NB4 (cell line): ENCODE measurements around the gene WASF3.

Source experiments
- DNase-seq: peaks from one replicate; pipeline ENCODE4 v3.0.0; 2010; ENCODE audit warnings: low read depth
- H3K4me3 ChIP-seq: one replicate; pipeline ENCODE4 v1.5.1; 2011; ENCODE audit warnings: mild to moderate bottlenecking, low read depth, low read length, moderate library complexity
- CTCF ChIP-seq: IDR thresholded peaks from one replicate; pipeline ENCODE4 v1.5.1; 2012; ENCODE audit warnings: low read depth, low read length
- MYC ChIP-seq: IDR thresholded peaks from 2 replicates; pipeline ENCODE4 v1.6.1; 2011; ENCODE audit warnings: low read depth, low read length
- POLR2A ChIP-seq: IDR thresholded peaks from 2 replicates; pipeline ENCODE4 v1.6.1; 2011; ENCODE audit warnings: mild to moderate bottlenecking; ENCODE audit not compliant: insufficient read length; ENCODE audit errors: extremely low read depth
- TF ChIP-seq, protein P1 (sequence below): IDR thresholded peaks from 2 replicates; pipeline ENCODE4 v1.6.1; 2011; ENCODE audit warnings: low read depth, low read length

The WASF3 gene

DNA sequence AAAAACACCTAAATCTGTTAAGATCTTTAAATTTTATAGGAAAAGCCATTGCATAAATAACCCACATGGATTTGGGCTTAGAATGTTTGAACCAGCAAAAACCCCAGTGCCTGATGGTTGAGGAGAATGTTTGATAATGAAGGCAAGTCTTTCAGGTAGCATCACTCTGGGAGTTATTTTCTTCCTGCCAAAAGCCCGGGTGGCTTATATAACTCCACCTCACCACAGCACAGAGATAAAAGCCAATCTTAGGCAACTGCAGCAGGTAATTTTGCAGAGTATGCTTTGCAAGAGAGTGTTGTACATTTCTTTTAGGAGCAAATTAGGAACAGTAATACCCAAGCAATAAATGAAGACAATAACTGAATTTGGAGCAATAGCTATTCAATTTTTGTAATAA, 7.8 kb upstream of the WASF3 start:
- H3K4me3 ChIP-seq = no peak overlapping the region
- no peak for TF ChIP-seq MYC
- no peak for TF ChIP-seq CTCF
- TF ChIP-seq, protein P1, sequence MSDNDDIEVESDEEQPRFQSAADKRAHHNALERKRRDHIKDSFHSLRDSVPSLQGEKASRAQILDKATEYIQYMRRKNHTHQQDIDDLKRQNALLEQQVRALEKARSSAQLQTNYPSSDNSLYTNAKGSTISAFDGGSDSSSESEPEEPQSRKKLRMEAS = no peak
- no peak for TF ChIP-seq POLR2A
- DNase-seq = no peak

- DNase-seq = no peak
- TF ChIP-seq, protein P1 = no peak
- no peak for TF ChIP-seq MYC
- no peak for TF ChIP-seq CTCF
- no peak for TF ChIP-seq POLR2A
- H3K4me3 ChIP-seq = no peak overlapping the region
Observed at GRCh38 chr13:26551255-26551860, 6.1 kb upstream of the WASF3 start.

DNA sequence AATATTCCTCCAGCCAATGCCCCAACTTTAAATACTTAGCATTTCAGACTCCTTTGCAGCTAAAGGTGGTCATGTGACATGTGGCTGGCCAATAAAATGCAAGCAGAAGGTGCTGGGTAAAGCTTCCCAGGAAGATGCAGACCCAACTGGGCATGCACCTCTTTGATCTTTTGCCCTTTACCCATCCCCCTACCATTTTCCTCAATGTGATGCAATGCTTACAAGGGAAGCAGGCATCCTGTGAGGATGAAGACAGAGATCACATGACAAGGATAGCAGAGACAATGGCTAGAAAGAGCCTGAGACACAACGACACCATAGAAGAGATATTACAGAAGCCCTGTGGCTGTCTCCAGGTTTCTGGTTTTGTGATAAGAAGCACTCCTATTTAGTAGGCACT, 2.1 kb upstream of the WASF3 start:
- TF ChIP-seq POLR2A (no peak), CTCF (no peak), MYC (no peak)
- TF ChIP-seq, protein P1 = no peak
- H3K4me3 ChIP-seq = no peak overlapping the region
- DNase-seq = no peak

GRCh38 chr13:26557051-26557392, 461 bp upstream of the WASF3 start:
- H3K4me3 ChIP-seq = no peak overlapping the region
- TF ChIP-seq, protein P1 = no peak
- TF ChIP-seq CTCF = no peak
- TF ChIP-seq MYC = no peak
- no peak for DNase-seq

DNA sequence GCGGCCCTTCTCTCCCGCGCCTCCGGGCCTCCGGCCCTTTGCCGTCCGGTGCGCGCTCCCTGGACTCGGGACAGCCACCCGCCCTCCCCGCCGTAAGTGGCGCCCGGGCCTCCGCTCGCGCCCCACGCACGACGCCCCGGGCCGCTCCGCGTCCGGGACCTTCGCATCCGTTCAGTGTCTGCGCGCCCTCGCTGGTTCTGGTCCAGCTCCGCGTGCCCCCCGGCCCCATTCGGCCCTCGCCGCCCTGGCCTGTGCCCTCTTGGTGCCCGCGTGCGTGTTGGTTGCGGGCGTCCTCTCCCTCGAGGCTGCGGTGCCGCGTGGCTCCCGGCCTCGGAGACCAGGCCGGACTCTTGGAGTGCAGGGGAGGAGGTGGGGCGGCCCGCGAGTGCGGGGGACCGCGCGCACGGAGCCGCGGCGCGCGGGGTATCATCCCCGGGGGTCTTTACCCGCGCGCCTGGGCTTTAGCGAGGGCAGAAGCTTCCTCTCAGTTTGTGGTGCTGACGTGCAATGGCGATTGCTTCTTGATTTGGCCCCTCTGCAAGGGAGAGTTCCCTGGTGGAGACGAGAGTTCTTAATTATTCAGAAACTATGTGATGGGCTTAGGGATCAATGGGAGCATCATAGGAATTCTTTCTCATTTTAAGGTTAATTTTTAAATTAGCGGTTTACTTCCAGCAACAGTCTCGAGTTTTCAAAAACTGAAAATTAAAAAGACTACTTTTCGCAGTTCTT, 757 bp downstream of the WASF3 start:
- TF ChIP-seq POLR2A (no peak), CTCF (no peak), MYC (no peak)
- TF ChIP-seq, protein P1 = no peak
- DNase-seq = no peak
- no peak overlapping the region for H3K4me3 ChIP-seq
